Endometrial microvascular endothelial cells (primary cell): Measurements from ENCODE around the gene GGTA1. TPM values are rescaled to one million over a fixed set of nuclear protein-coding genes. Genes with fewer than 3 reads are reported as not detected.

Source experiments
- in situ Hi-C: cut with HindIII; loops from 2 replicates; pipeline ENCODE4 v1.10.0; 2017; ENCODE audit warnings: low sequenced_read_pairs, low pct_unique_long_range_greater_than_20kb; ENCODE audit errors: inconsistent ontology term
- total RNA-seq: library from RNA; depleted of rRNA; stranded (reverse); fragments of >200 nt; gene quantifications from one replicate; pipeline ENCODE4 v1.2.3, GENCODE V29; 2015; ENCODE audit errors: inconsistent ontology term

GGTA1 gene
- total RNA-seq, 1 donor from 2014 or later = not detected

DNA sequence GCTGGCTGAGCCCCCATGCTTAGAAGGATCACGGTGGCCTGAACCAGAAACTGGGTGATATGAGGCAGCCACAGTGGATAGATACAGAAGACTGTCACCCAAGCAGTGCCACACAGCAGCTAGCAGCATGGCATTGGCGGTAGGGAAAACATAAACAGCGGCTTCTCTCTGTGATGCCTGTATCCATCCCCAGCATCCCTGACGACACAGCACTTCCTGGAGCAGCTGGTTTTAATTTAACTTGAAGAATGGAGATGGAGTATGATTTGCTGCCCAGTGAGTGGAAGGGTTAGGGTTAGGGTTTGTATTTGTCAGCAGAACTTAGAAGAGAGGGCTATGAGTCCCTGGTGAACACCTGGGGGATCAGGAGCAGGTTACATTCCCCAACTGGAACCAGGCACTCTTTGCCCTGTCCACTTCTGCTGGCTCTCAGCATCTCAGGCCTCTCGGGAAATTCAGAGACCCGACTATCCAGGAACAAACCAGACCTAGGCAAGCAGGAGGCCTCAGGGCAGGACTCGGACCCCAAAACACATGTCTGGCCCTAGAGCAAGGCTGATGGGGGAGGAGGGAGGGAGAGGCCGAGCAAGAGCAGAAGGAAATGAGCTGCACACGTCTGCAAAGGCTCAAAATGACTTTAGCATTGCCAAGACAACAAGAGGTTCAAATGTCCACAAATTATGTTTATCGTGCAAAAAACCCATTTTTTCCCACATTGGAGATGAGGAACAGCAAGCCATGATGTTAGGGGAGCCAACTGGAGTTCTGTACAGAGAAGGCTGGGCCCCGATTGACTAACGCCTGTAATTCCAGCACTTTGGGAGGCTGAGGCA lies 6.5 kb upstream of the GGTA1 start:
- in situ Hi-C loops = no loop called here

DNA sequence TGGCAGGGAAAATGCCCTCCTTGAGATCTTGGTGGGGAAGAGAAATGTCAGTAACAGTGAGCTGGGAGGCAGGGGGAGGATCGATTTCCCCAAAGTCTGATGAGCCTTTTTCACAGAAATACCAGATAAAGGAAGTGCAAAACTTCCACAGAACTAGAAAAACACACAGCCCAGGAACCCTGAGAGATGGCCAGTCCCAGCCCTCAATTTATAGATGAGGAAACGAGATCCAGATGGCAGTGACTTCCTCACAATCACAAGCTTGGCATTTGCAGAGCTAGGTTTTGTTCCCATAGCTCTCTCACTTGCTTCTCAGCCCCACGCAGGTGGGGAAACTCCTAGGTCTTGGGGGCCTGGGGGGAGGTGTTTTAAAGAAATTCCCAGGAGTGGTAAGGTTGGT lies 3.8 kb upstream of the GGTA1 start:
- in situ Hi-C loops = no loop called here

- in situ Hi-C loops = no loop called here
Observed at GRCh38 chr9:121500165-121500478, 478 bp upstream of the GGTA1 start.

GRCh38 chr9:121499177-121499426 lies 542 bp downstream of the GGTA1 start:
- in situ Hi-C loops = no loop called here

GRCh38 chr9:121498487-121499176 lies 1.0 kb downstream of the GGTA1 start:
- in situ Hi-C loops = no loop called here

- in situ Hi-C loops = no loop called here
Observed at GRCh38 chr9:121498150-121498486, 1.5 kb downstream of the GGTA1 start.

- in situ Hi-C loops = no loop called here
Observed at GRCh38 chr9:121495976-121496375, 3.7 kb downstream of the GGTA1 start.

- in situ Hi-C loops = no loop called here
Observed at GRCh38 chr9:121494192-121494591, 5.5 kb downstream of the GGTA1 start.

DNA sequence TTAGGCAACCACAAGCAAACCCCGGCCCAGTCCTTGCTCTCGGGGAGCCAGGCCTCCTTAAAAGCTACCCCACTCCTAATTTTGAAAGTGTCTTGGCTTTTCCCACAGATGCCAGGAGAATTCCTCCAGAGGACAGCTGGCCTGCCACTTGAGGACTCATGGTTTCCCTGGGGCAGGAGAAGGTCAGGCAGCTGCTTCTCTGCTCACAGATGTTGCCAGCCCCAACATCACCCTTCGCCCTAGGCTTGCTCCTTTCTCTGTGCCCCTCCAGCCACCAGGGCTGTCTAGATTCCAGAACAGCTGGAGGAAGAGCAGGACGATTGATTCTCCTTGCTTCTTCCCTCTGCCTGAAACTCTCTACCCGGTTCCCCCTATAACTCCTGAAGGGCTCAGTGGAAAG lies 8.5 kb downstream of the GGTA1 start:
- in situ Hi-C loops = no loop called here

DNA sequence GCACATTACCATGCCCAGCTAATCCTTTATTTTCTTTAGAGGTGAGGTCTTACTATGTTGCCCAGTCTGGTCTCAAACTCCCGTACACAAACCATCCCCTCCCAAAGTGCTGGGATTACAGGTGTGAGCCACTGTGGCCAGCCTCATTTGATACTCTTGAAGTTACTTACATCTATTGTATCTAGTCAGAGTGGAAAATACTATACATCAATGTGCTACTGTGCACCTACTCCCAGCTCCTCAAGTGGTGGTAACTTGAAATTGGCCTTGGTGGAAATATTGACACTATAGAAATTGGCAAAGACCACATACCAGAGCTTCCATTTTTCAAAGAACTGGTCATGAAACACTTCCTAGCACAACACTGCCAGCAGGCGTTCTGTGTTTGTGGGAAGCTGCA lies 10.3 kb downstream of the GGTA1 start:
- in situ Hi-C loops = no loop called here

DNA sequence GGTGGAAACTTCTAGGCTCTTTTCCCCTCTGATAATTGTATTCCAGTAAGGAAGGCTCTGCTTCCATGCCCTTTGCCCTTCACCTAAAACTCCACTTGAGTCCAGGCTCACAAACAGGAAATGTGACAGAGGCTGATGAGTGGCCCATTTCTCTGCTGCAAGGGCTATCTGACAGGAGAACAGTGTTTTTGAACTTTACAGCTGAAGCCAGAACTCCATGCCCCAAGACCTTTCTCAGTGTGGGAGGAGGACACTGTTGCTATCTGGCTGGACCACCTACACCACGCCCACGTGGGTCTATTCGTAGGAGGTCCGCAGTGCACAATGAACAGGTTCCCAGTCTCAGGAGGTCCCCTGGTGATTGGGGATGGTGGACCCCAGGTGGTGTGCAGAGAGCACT lies 13.6 kb downstream of the GGTA1 start:
- in situ Hi-C loops = no loop called here

GRCh38 chr9:121485623-121486022 lies 14.0 kb downstream of the GGTA1 start:
- in situ Hi-C loops = no loop called here

GRCh38 chr9:121484651-121485446 lies 14.8 kb downstream of the GGTA1 start:
- in situ Hi-C loops = no loop called here

DNA sequence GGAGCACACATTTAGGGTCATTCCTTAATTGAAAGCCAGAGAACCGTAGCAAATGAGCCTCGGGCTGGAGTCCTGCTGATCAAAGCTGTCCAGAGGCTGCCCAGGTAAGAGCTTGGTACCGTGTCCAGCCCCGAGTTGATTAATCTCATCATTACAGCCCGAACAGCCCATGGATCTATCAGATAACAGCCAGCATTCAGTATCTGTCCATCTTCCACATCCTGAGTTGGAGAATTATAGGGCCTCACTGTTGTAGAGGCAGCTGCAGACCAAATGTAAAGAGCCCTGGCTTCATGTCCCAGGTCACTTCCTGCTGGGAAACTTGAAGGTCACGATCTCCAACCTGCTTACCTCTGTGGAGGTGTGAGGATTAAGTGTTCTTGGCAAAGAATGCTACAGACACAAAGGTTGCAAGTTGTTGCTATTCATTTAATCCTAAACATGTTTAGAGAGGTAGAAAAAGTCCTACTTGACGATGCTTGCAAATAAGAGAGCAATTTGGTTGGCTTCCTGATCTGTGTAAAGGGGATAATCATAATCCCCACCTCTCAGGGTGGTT lies 16.1 kb downstream of the GGTA1 start:
- in situ Hi-C loops = no loop called here

DNA sequence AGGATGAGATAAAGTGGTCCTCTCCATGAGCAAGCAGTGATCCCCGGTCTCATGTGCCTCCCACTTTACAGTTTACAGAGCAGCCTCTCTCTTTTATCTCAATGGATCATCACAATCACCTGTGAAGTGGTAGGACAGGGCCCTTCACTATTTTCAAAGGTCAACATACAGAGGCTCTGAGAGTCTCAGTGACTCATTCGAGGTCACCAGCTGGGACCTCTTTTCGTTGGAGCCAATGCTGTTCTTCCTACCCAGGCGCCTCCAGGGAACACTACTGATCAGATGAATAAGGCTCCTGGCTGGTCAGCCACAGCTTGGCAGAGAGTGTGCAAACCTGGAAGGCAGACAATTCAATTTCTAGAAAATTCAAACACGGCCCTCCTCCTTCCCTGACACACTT lies 16.6 kb downstream of the GGTA1 start:
- in situ Hi-C loops = no loop called here

- in situ Hi-C loops = no loop called here
Observed at GRCh38 chr9:121478816-121479676, 20.6 kb downstream of the GGTA1 start.

DNA sequence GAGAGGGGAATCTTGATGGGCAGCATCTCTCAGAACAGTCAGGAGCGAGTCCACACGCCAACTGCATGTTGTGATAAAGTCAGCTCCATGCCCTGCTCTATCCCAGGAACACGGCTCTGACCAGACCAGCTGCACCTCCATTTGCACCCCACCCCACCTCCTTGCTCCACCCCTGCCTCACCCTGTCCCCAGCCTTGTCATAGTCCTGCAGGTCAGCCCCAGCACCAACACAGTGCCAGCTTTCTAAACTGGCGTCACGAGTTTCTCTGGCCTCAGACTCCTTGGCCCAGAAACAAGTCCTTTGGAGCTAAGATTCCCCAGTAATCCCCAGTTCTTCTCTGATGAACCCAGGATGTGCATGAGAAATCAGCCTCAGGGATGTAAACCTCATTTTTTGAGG lies 23.5 kb downstream of the GGTA1 start:
- in situ Hi-C loops = no loop called here

DNA sequence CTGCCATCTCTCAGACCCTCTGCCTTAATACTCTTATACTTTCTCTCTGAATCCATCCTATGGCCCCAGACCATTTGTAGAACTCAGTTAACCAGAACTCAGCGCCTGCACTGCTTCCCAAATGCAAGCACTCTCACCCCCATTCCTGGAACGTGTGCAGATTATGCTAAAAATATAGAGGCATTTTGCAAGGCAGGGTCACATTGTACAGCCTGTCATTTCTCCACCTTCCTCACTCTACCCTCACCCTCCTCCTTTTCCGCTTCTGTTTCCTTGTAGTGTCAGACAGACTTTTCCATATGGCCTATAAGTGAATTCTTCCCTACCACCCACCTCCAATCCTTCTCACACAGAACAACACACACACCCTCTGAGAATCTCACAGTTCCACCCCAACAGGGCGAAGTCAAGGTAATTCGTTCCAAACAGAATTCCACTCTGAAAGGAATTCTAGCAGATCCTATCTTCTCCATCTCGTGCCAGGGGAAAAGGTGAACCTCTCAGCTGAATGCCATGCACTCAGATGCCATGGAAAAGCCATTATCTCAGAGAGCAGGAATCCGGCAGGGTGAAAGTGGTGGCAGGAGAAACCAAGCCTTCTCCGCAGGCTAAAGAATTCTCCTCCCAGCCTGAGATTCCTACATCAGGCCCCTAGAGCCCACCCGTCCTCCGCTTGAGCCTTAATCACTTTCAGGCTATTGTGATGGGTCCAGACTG lies 25.3 kb downstream of the GGTA1 start:
- in situ Hi-C loops = no loop called here
